Mucosa of descending colon (tissue), 3 donors: Measurements from ENCODE around the gene LSM4. TPM values are rescaled to one million over a fixed set of nuclear protein-coding genes. Genes with fewer than 3 reads are reported as not detected.
A peak's percentile ranks its signal among the peaks of the same experiment; 100 is the strongest.
"Not testable (repeated sequence)": the region's sequence is repeated elsewhere in the genome, so short reads cannot be mapped to it uniquely, and the experiment has no call there.

Experiments
- ATAC-seq: fragments of 200-7000 bp; cut with Tn5 transposase; one replicate; pipeline ENCODE4 v1.9.1; 2020; ENCODE audit warnings: mild to moderate bottlenecking, moderate library complexity
- DNase-seq, 3 donors: peaks; one replicate each; pipeline ENCODE4 v3.0.0-alpha.2; 2020
- H3K36me3 ChIP-seq: fragments of 200-600 bp; one replicate; pipeline ENCODE4 v1.8.0; 2021; ENCODE audit warnings: low read depth, mild to moderate bottlenecking
- H3K4me1 ChIP-seq: fragments of 200-600 bp; one replicate; pipeline ENCODE4 v1.8.0; 2021; ENCODE audit warnings: low read depth, mild to moderate bottlenecking
- H3K4me3 ChIP-seq: fragments of 200-600 bp; one replicate; pipeline ENCODE4 v1.8.0; 2021; ENCODE audit warnings: mild to moderate bottlenecking
- H3K9me3 ChIP-seq: fragments of 200-600 bp; one replicate; pipeline ENCODE4 v1.8.0; 2021; ENCODE audit warnings: mild to moderate bottlenecking
- intact Hi-C, 2 donors: fragments of 100-400 bp; cut with DNase I in 1 of 2; cut with micrococcal nuclease in 1 of 2; formaldehyde crosslinking; loops; one replicate each; pipeline versions ENCODE4 v1.11.0 to v1.11.1; 2022; cut with DNase I, micrococcal nuclease
- total RNA-seq, 3 donors: library from RNA; stranded (reverse); fragmentation: NEBNext Ultra II Directional in 2 of 3; extraction: Animal tissue kit (Norgen Biotek cat#: 25700) in 2 of 3; gene quantifications; one replicate each; pipeline versions ENCODE4 v1.2.1 to v1.2.4, GENCODE V29; 2021 to 2023
- TF ChIP-seq, protein P1 (sequence below): fragments of 200-600 bp; IDR thresholded peaks from one replicate; pipeline ENCODE4 v1.8.0; 2022; ENCODE audit warnings: antibody characterized with exemption, mild to moderate bottlenecking
- donor health status: DM: no; HTN: no; CAD: no; lungs with moderate emphysema.
- donor health status: DM: no; HTN: no; CAD: no.
- donor health status: DM: no; HTN: yes; CAD: no.

LSM4 gene
- total RNA-seq, 3 donors from 2014 or later = 86.3 to 158 (median 124) TPM

DNA sequence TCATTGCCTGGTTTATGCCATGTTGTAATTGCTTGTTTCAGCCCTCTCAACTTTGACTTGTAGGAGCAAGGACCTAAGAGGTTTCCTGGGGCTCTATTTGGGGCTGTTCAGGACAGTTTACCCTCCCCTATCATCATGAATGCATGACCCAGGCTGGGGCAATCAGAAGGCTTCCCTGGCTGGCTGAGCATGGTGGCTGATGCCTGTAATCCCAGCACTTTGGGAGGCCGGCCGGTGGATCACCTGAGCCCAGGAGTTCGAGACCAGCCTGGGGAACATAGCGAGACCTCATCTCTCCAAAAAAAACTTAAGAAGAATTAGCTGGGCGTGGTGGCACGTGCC lies 6.1 kb upstream of the LSM4 start:
- H3K9me3 ChIP-seq = no peaks in the 10 kb centered on the region
- intact Hi-C loops = loop anchor here in 1 of 2 donors (5.0 kb wide), 1 partner anchor 217 kb away; no protein-coding TSS in a partner anchor
- peaks cover 14% of the 10 kb centered on the region for H3K4me1 ChIP-seq
- TF ChIP-seq, protein P1, sequence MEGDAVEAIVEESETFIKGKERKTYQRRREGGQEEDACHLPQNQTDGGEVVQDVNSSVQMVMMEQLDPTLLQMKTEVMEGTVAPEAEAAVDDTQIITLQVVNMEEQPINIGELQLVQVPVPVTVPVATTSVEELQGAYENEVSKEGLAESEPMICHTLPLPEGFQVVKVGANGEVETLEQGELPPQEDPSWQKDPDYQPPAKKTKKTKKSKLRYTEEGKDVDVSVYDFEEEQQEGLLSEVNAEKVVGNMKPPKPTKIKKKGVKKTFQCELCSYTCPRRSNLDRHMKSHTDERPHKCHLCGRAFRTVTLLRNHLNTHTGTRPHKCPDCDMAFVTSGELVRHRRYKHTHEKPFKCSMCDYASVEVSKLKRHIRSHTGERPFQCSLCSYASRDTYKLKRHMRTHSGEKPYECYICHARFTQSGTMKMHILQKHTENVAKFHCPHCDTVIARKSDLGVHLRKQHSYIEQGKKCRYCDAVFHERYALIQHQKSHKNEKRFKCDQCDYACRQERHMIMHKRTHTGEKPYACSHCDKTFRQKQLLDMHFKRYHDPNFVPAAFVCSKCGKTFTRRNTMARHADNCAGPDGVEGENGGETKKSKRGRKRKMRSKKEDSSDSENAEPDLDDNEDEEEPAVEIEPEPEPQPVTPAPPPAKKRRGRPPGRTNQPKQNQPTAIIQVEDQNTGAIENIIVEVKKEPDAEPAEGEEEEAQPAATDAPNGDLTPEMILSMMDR = no peak
- no peak overlapping the region for H3K4me3 ChIP-seq
- H3K36me3 ChIP-seq = no peaks in the 10 kb centered on the region
- DNase-seq (no peak), ATAC-seq (no peak)

DNA sequence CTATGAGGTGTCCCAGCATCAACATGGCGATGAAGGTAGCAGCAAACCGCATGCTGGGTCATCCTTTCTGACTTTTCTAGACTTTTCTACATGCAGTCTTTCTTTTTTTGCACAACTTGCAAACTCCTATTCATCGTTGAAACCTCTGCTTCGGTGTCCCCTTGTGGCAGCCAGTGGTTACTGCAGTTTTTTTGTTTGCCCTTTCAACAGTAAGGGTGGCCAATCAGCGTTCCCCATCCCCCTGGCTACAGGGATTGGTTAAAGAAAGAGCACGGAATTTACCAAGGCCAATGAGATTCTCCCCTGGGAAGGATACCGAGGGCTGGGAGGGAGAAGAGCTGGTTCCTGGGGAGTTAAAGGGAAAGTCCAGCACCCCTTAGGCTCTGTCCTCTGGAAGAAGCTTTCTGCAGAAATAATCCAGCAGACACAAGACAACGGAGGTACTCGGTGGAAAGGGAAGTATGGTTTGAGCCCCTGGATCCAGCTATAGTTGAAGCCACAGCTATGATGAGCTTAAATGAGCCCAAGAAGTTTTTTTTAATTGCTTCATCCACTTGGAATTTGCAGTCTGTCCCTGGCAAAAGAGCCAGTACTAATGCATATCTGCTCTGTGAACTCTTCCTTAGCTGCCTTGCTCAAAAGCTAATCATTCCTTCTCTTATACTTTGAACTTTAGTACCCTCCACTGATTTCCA lies 5.6 kb upstream of the LSM4 start:
- peak; percentile 67 to 95 (median 85) for DNase-seq
- no peaks in the 10 kb centered on the region for H3K9me3 ChIP-seq
- peak; percentile 97 for ATAC-seq
- TF ChIP-seq, protein P1 = peak; percentile 77
- no peak overlapping the region for H3K4me3 ChIP-seq
- H3K4me1 ChIP-seq = peaks cover 16% of the 10 kb centered on the region
- intact Hi-C loops = loop anchor here in 1 of 2 donors (5.0 kb wide), 1 partner anchor 216 kb away; no protein-coding TSS in a partner anchor
- H3K36me3 ChIP-seq = no peaks in the 10 kb centered on the region

DNA sequence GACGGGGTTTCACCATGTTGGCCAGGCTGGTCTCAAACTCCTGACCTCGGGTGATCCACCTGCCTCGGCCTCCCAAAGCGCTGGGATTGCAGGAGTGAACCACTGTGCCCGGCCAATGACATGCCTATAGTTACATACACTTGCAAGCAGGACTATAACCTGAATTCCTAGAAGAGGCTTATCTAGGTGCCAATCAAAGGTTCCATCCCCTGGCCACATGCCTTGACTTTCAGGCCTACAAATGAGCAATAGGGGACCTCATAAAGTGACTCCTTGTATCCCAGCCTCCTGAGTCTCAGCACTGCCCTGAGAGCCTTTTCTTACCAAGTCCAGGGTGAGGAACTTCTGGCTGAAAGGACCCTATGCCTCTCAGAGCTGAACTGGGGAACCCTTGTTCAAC lies 3.9 kb upstream of the LSM4 start:
- H3K4me1 ChIP-seq = peaks cover 25% of the 10 kb centered on the region
- H3K4me3 ChIP-seq = no peak overlapping the region
- H3K36me3 ChIP-seq = no peaks in the 10 kb centered on the region
- TF ChIP-seq, protein P1 = no peak
- intact Hi-C loops = loop anchor here in 1 of 2 donors (5.0 kb wide), 1 partner anchor 214 kb away; no protein-coding TSS in a partner anchor
- no peak for ATAC-seq
- no peak for DNase-seq
- H3K9me3 ChIP-seq = no peaks in the 10 kb centered on the region

DNA sequence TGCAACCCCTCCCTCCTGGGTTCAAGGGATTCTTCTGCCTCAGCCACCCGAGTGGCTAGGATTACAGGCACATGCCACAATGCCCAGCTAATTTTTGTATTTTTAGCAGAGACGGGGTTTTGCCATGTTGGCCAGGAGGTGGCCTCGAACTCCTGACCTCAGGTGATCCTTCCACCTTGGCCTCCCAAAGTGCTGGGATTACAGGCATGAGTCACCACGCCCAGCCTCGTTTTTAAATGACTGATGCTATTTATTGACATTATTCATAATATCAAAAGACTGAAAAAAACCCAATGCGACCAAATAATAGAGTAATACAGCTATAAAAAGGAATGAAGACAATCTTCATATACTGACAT lies 1.5 kb upstream of the LSM4 start:
- H3K9me3 ChIP-seq, DNase-seq, H3K4me3 ChIP-seq, H3K36me3 ChIP-seq, ATAC-seq: not testable (repeated sequence)
- intact Hi-C loops = loop anchor here (5.0 kb wide), 2 partner anchors 42 to 47 kb away; partner anchors contain the start of gene JUND (in 1 of the 2)
- peaks cover 43% of the 10 kb centered on the region for H3K4me1 ChIP-seq

DNA sequence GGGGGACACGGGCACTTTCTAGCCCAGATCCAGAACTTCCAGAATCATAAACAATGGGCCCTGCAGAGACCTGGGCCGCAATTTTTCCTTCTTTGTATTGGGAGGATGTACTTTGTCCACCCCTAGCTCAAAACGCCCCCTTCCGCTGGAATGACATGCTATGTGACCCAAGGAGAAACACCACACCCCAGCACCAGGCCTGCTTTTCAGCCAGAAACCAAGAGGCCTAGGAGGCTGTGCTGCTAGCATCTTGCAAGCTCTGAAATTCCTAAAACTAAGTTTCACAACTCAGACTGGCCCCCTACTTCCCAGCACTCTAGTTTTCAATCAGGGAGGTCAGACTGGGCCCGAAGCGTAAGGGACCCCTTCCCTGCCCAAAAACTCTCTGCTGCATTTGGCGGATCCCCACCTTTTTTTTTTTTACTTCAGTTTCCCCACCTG lies 538 bp downstream of the LSM4 start:
- TF ChIP-seq, protein P1 = no peak
- Histone ChIP-seq H3K4me3 (peak overlapping the region; percentile 59), H3K9me3 (no peaks in the 10 kb centered on the region), H3K4me1 (peaks cover 53% of the 10 kb centered on the region), H3K36me3 (no peaks in the 10 kb centered on the region)
- peak; percentile 31 for ATAC-seq
- intact Hi-C loops = loop anchor here (5.0 kb wide), 2 partner anchors 40 to 45 kb away; partner anchors contain the start of gene JUND (in 1 of the 2)
- peak; percentile 74 to 89 (median 79) for DNase-seq

DNA sequence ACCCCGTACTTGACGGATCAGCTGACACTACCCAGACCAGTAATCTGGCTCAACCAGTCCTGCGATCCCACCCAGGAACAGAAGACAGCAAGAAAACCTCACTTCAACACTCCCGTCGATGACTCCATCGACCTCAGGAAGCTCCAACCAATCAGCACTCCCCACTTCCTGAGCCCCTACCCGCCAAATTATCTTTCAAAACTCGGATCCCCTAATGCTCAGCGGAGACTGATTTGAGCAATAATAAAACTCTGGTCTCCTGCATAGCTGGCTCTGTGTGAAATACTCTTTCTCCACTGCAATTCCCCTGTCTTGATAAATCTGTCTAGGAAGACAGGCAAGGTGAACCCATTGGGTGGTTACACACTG lies 1.2 kb downstream of the LSM4 start:
- intact Hi-C loops = loop anchor here (5.0 kb wide), 2 partner anchors 39 to 44 kb away; partner anchors contain the start of gene JUND (in 1 of the 2)
- no peaks in the 10 kb centered on the region for H3K9me3 ChIP-seq
- no peak overlapping the region for H3K4me3 ChIP-seq
- ATAC-seq (no peak), DNase-seq (no peak)
- H3K4me1 ChIP-seq = peaks cover 53% of the 10 kb centered on the region
- H3K36me3 ChIP-seq = no peaks in the 10 kb centered on the region
- TF ChIP-seq, protein P1 = no peak
